ENCODE data around the gene TENT5C.

TENT5C gene

DNA sequence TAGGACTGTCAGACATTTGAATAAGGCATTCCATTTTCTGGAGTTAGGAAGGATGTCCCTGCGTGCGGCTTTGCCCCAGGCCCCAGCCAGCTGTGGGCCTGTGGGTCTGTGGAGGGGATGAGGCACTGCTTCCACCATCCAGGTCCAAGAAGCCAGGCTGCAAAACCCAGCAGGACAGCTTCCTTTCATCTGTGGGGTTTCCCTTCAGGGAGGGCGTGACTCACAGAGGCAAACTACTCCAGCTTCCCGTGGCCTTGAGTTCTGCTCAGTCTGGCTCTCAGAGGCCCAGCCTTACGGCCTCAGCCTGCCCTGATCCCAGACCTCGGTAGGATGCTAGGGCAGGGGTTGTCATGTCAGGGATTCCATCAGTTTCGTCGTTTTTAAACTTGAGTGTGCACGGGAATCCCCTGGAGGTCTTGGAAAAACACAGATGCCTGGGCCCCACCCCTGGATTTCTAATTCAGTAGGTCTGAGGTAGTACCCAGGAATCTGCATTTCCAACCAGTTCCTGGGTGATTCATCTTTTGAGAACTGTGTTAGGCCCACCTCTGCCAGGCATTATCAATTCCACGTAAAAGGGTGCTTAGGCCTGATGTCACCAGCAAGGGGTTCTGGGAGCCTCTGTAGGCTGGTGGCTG lies 32.3 kb upstream of the TENT5C start:
- no peak for DNase-seq

DNA sequence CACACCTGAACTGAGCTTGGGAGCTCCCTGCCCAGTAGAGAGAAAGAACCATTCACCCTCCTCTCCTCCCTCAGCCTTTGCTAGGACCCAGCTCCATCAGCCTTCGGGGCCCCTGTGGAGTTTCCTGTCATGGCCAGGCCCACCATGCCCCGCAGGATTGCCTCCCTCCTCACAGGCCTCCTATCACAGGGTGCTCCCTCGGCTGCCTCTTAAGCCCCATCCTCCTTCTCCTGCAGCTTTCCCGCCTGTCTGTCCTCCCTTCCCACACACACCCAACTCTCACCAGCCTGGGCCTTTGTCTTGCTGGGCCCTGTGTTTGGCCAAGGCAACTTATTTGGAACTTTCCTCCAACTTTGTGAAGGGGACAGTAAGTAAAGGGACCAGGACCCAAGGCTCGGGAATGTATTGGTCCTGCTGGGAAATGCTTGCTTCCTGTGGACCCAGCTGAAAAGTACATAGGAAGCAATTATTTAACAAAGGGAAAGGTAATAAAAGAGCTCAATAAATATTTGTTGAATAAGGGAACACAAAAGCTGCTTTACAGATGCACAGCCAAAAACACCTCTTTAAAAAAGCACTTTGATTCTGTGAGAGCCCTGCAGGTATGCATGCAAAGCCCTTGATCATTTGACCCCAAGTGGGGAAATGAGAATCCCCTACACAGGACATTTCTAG lies 31.6 kb upstream of the TENT5C start:
- DNase-seq = no peak

DNA sequence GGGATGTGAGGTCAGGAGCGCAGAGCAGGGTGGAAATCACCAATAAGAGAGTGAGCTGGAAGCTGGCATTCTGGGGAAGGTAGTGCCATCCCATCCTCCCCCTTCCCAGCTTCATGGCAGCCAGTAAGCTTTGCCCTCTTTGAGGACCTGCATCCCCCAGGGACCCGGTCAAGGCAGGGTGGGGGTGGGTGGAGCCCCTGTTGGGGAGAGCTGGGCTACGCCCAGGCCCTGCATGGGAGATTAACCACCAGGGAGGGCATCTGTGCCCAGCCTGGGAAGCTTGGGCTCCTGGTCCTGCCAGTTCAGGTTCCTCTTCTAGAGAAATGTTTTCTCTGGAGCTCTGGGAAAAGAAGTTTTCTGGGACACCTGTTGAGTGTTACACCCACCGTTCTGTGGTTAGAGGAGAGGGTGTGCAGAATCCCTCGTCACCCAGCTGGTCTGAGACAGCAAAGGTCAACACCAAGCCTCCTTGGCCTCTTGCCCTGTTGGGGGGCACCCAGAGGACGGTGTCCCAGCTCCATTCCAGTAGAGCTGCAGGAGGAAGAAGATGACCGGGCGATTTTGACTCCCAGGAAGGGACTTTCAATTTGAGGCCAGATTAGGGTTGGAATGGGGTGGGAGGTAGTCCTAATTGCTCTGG lies 30.1 kb upstream of the TENT5C start:
- no peak for DNase-seq

DNA sequence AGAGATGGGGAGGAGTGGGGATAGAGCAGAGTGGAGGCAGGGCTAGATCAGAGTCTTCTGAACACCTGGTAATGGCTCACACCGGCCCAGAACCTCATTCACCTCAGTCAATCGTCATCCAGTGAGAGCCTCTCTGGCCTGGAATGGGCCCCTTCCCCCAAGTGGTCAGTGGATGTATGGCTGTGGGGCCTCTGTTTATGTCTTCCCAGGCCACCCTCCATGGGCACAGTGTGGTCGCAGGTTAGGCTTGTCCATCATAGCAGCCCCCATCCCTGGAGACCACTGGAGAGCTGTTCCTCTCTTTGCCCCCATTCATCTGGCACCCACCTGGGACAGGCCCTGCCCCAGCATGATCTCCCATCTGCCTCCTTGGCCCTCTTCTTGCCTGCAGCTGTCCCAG lies 29.6 kb upstream of the TENT5C start:
- no peak for DNase-seq

DNA sequence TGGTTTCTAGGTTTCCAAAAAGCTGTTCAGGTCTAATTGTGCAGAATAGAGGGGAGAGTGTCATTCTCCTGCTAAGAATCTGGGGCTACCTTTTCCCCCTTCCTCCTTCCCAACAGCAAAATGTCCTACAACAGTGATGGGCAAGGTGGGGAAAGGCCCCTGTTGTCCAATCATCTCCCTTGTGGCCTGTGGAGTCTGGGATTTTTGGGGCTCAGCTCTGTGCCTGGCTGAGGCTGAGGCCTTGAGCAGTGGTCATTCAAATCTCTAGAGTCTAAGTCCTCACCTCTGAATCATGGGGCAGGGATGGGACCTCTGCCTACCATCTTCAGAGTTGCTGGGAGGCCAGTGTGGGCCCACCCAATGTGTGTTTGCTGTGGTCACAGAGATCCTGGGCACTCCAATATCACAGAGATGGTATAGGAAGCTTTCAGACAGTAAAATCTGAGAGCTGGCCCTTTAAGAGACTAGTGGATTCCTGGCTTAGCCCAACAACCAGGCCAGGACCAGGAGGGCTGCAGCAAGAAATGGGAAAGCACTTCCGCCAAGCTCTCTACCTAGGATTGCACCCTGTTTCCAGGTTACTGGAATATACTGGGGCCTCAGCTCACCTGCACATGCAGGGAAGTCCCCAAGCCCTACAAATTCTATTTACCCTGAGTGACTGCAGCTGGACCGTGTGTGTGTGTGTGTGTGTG lies 28.5 kb upstream of the TENT5C start:
- DNase-seq = no peak

DNA sequence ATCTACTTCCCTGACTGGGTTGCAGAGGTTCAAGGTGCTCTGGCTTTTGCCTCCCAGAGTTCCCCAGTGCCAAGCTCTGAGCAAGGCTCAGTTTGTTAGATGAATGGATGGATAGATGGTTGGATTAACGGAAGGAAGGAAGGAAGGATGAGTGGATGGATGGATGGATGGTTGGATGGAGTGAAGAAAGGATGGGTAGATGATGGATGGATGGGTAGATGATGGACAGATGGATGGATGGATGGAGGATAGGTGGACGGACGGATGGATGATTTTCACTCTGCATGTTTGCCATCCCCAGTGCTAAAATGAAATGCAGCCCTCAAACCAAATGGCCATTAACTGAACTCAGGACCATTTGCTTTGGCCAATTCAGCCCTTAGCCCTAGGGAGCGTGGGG lies 27.4 kb upstream of the TENT5C start:
- DNase-seq = no peak

DNA sequence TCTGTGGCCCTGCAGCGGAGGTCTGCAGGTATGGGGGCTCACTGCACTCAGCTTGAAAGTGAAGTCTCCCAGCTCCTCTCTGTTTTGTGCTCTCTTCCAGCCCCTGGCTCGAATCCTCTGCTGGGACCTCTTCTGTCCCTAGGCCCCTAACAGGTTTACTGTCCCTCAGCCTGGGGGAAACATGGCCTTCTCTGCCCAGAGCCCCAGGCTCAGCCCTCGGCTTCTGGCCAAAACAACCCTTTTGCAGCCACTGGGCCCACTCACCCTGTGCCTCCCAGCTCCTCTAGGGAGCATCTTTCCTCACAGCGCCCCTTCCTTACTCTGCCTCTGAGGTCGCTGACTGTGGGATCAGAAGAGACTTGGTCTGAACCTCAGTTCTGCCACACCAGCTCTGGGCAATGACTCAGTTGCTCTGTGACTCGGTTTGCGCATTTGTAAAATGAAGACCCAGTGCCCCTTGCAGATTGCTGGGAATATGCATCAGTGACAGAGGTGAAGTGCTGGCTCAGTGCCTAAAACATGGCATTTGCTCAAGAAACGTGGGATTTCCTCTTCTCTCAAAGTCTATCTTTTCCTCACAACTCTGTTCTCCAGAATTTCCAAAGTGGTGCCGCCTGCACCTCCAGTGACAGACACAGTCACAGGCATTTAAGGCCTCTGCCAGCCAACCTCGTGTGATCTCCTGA lies 26.5 kb upstream of the TENT5C start:
- DNase-seq = no peak

DNA sequence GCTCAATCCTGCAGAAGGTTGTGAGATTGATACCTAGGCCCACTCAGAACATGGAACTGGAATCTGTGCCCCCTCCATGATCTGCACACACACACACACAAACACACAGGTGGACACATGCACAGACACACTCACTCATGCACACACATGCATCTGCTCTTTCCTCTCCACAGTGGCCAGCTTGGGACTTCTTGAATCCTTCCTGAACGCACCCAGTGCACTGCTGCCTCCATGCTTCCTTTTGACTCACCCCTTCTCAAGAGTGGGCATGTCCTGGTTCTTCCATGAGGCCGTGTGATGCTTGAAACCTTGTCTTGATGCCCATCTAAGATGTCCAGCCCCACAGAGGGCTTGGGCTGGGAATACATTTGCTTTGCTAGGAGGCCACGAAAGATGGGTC lies 25.4 kb upstream of the TENT5C start:
- DNase-seq = no peak

DNA sequence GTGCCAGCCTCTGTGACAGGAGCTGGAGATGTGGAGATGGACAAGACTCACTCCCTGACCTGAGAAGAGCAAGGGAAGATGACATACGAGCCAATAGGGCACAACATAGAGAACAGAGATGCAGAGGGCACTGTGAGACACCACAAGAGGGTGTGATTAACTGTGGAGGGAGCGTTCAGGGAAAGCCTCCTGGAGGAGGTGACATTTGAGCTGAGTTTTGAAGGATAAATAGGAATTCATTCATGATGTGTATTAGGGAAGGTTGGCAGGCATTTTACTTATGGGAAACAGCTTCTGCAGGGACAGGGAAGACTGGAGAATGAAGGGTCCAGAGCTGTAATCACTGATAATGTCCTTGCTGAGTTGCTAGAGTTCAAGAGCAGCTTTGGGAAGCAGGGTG lies 25.0 kb upstream of the TENT5C start:
- DNase-seq = no peak

DNA sequence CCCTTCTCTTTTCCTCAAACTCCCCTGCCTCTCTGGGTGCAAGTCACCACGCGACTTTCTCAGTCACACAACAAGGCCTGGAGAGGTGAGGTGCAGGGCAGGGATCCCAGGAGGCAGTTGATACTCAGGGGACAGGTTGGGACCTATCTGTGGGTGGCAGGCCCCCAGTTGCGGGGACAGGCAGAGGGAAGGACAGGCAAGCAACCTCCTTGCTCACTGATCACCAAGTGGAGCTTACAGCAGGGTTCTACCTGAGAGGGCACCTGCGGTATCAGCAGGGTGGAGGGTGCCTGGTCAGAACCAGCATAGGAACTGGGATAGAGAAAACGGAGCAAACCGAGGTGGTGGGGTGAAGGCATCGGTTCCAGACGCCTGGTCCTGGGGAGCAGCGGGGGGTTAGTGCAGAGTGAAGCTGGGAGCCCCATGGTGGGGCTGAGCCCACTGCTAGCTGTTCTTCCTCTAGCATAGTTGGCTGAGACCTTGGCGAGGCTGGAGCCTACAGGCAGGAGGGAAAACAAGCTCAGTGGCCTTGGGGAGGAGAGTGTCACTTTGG lies 24.4 kb upstream of the TENT5C start:
- no peak for DNase-seq

DNA sequence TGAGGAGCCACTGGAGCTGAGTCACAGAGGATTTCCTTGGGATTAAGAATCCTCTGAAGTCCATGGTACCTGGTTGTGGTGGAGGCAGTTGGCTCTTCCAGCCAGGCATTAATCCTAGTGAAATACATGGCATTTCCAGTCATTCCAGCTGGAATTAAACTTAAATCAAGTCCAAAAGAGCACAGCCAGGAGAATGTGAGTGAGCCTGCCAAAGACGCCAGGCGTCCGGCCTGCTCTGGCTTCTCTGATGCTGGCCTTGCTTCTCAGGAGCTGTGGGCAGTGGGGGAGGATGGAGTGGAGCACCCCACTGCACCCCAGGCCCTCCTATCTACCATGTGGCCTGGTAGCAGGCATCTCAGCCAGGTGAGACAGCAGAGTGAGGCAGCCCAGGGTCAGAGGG lies 23.4 kb upstream of the TENT5C start:
- no peak for DNase-seq

DNA sequence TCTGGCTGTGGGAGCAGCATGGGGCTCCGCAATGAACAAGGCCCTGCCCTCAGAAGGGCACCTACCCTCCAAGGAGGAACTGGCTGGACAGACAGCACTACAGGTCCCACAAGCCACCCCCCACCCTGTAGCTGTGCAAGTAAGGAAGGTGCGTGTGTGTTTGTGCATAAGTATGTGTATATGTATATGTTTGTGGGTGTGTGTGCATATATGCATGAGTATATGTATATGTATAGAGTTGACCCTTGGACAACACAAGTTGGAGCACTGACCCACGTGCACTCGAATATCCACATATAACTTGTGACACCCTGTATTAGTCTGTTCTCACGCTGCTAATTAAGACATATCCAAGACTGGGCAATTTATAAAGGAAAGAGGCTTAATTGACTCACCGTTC lies 22.6 kb upstream of the TENT5C start:
- no peak for DNase-seq

DNA sequence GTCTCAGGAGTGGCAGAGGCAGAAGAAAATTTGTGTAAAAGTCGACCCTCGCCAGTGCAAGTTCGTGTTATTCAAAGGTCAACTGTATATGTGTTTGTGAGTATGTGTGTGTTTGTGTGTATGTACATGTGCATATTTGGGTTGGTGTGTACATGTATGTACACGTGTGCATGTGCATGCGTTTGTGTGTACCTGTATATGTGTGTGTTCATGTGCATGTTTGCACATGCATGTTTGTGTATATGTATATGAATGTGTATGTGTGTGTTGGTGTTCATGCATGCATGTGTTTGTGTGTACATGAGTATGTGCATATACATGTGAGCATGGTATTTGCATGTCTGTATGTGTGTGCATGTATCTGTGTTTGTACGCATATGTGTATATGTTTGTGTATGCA lies 21.7 kb upstream of the TENT5C start:
- no peak for DNase-seq

DNA sequence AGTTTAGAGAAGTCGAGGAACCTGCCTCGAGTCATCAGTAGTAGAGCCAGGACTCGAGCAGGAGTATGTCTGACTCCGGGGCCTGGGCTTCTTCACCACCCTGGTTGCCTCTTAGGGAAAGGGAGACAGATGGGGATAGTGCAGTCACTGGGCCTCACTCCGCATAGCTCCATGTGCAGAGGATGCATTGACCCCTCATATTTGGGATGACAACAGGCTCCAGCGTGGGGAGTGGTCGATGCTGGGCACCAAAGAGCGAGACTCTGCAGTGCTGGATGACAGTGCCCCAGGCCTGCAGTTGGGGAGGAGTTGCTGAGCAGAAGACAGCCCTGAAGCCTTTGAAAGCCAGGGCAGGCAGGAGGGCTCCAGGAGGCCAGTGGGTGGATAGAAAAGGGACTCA lies 20.8 kb upstream of the TENT5C start:
- DNase-seq = no peak

DNA sequence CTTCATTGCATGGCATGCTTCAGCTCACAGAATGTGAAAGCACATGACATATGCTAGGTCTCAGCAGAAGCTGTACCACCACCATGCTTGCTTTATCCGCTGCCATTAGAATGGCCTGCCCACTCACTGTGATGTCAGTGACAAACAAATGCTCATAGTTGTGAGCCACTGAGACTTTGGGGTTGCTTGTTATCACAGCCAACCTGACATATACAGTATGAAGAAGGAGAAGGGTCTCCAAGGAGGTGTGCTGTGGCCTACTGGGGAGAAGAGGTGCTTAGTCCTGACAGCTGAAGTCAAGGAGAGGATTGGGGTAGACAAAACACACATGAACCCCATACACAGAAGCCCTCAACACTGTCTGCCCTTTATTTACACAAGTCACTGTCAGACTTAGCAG lies 19.5 kb upstream of the TENT5C start:
- no peak for DNase-seq

DNA sequence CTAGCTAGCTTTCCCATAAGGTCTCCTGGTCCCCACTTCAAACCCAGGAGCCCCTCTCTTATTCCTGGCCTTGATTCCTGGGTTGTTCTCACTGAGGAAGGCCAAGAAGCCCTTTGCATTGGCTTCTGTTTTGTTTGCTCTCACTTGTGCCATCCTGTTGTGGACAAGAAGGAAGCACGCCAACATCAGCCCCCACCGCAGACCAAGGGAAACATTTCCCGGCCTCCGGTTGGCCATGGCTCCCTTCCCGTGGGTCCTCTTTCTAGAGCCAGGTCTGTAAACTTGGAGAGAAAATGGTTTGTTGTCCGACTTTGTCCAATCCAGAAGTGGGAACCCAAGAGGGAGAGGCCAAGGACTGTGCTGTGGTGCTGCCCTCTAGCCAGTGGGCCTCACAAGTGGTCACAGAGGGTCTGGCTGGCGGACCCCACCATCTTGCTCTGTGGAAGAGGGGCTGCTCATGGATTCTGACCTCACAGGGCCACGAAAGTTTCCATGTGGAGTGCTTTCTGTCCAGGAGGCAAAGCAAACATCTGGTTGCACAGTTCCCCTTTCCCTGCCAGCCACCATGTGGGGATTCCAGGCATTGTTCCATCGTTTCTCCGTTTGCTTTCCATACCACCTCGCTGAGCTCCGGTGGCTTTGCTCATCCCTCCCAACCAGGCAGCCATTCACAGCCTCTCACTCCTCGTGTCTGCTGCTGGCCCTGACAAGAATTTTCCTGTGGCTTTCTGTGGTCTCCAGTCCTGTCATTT lies 18.9 kb upstream of the TENT5C start:
- no peak for DNase-seq

DNA sequence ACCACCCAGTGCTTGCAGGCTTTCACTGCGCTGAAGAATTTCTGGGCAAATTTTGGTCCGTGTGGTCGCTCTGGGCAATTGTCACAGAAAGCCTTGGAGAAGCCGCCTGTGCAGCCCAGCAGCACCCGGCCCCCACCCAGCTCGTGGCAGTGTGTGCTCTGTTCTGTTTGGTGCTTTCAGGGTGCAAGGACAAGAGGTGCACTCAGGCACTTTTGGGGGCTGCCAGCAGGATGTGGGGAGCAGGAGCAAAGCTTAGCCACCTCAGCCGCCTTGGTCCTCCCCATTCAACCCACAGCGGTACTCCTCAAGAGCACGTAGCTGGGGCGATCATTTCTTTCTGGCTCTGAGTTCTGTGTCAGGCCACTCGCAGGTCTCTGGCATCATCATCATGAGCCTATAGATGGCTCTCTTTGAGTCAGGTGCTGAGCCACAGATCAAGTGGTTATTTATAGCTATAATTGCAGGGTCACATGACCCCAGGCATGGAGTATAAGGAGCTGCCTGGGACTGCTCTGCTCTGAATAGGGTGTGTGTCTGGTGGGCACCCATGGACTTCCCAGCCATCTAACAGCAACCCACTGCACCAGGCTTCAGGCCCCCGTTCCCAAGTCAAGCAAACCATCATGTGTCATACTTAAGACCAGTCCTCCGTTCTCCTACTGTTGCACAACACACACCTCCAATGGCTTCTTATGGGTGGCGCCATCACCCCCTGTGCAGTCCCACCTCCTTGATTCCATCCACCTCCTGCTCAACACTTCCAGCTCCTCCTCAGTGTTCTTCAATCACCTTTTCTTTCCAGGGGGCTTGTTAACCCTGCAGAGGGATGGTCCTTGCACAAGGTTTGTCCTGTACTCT lies 18.1 kb upstream of the TENT5C start:
- no peak for DNase-seq

DNA sequence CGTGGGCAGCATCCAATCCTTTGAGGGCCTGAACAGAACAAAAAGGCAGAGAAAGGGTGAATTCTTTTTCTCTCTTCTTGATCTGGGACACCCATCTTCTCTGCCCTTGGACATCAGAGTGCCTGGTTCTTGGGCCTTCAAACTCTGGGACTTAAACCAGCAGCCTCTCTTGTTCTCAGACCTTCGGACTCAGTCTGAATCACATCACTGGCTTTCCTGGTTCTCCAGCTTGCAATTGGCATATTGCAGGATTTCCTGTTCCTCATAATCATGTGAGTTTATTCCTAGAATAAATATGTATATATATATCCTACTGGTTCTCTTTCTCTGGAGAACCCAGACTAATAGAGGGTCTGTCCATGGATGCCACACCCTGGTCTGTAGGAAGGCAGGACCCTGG lies 16.3 kb upstream of the TENT5C start:
- DNase-seq = no peak

DNA sequence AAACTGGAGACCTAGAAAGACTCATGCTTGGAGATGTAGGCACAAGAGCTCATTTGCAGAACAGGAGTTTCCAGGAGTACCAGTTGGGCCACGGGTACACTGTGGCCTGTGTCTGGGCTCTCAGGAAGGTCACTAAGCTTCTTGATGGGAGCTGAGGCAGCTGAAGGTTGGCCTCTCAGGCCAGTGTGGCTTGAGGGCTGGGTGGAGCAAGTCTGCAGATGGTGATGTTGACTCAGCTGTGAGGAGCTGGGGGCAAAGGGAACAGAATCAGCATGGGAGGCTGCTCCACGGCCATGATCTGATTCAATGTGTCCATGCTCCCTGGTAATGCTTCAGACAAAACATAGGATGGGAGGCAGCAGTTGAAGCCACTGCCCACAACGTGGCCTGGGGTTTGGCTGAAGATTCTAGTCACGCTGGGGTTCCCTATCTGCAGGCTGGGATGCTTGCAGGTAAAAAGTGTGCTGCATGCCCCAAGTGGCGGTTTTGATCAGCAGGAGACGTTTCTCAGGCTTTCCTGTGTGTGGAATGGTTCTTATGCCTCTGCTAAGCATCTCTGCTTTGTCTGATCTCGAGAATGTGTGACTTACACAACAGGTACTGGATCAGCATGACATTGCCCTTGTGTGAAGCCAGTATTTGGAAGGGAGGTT lies 15.4 kb upstream of the TENT5C start:
- no peak for DNase-seq

DNA sequence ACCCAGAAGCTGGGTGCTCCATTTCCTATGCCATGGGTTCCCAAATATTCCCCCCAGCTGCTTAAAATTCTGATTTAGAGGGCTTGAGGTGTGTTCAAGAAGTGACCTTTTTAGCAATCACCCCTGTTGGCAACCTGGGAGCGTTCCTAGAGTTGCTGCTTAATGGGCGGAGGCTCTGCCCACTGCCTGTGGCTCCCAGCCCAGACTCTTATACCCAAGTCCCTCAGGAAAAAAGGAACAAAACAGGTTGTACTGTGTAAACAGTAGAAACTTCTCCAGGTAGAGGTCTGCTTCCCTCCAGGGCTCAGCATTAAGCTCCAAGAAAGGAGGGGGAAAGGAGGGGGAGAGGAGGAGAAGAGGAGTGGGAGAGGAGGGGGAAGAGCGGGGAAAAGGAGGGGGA lies 14.6 kb upstream of the TENT5C start:
- no peak for DNase-seq

DNA sequence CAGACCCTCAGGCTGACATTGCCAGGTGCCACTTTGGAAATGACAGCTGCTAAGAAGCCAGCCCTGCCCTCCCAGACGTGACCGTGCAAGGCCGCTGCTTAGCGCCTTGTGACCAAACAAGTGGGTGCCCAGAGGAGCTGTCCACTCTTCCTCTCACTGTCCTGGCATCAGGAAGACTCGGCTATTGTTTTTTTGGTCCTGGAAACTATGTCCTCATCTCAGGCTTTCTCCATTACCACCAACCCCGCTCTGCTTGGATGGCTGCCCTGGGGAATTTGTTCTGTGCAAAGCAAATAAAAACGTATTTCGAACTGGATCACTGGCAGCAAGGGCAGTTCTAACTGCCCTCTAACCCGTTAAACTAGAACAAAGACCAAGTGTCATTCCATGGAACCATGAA lies 13.7 kb upstream of the TENT5C start:
- DNase-seq = no peak

Data from activated T-cell treated with anti-CD3 and anti-CD28 coated beads for 4 hours (primary cell).